Measurements from ENCODE around the gene GSK3B. TPM values are rescaled to one million over a fixed set of nuclear protein-coding genes. Genes with fewer than 3 reads are reported as not detected.

The GSK3B gene
- total and polyA plus RNA-seq, 2 experiments from 2014 or later: 29.0 to 45.3 TPM

DNA sequence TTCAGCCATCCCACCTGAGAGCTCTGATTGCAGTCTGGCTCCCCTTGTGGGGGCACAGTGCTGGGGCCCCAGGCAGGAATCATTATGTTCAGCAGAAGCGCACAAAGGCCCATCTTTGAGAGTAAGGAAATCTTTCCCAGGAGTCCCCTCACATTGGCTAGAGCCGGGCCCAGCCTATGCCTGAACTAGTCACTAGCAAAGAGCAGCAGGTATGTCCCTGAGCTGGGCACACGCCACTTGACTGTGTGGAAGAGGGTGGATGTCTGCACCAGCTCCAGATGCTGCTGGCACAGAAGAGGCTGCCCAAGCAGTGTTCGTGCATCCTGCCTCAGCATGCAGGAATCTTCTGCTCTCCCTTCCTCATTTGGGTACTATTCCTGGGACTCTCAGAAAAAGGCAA, 286.0 kb downstream of the GSK3B start:
- H3K4me1 ChIP-seq (ENCODE audit: insufficient read depth): peaks cover 7% of the 10 kb centered on the region; the same call in 1 of the 2 replicates
- peaks cover 9% of the 10 kb centered on the region; the same call in 2 of the 3 replicates for H3K4me1 Mint-ChIP-seq
- H3K36me3 Mint-ChIP-seq (ENCODE audit: low read depth): no peaks in the 10 kb centered on the region
- TF ChIP-seq, protein P1, sequence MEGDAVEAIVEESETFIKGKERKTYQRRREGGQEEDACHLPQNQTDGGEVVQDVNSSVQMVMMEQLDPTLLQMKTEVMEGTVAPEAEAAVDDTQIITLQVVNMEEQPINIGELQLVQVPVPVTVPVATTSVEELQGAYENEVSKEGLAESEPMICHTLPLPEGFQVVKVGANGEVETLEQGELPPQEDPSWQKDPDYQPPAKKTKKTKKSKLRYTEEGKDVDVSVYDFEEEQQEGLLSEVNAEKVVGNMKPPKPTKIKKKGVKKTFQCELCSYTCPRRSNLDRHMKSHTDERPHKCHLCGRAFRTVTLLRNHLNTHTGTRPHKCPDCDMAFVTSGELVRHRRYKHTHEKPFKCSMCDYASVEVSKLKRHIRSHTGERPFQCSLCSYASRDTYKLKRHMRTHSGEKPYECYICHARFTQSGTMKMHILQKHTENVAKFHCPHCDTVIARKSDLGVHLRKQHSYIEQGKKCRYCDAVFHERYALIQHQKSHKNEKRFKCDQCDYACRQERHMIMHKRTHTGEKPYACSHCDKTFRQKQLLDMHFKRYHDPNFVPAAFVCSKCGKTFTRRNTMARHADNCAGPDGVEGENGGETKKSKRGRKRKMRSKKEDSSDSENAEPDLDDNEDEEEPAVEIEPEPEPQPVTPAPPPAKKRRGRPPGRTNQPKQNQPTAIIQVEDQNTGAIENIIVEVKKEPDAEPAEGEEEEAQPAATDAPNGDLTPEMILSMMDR (conservative IDR thresholded peaks at IDR 0.05; ENCODE audit: low read depth in 2 of 2): 0 out of 4 replicates have a peak, but pooled peaks of 1 of the 2 experiments have one; percentile 9
- TF ChIP-seq POLR2AphosphoS5 (IDR thresholded peaks at IDR 0.05; ENCODE audit: low read depth): no peak
- no peaks in the 10 kb centered on the region for H3K9me3 Mint-ChIP-seq
- peaks cover 13% of the 10 kb centered on the region for H3K27me3 Mint-ChIP-seq (ENCODE audit: insufficient read depth, low read depth, poor library complexity)
- H3K27me3 ChIP-seq (ENCODE audit: insufficient read depth): no peaks in the 10 kb centered on the region
- H3K4me3 Mint-ChIP-seq: no peak overlapping the region
- no peaks in the 10 kb centered on the region for H4K20me1 ChIP-seq (replicated peaks; ENCODE audit: insufficient read depth)
- no peak overlapping the region for H2AFZ ChIP-seq
- no peaks in the 10 kb centered on the region for H3F3A ChIP-seq (replicated peaks; ENCODE audit: low read depth)
- no peak overlapping the region for H3K27ac Mint-ChIP-seq
- DNase-seq (ENCODE audit: low spot score) (no peak), ATAC-seq (no peak)
- H3K4me3 ChIP-seq: no peak overlapping the region
- no peaks in the 10 kb centered on the region for H3K79me2 ChIP-seq (replicated peaks; ENCODE audit: insufficient read depth)
- no peaks in the 10 kb centered on the region for H3K9me2 ChIP-seq (ENCODE audit: insufficient read depth)
- no peaks in the 10 kb centered on the region for H3K36me3 ChIP-seq (ENCODE audit: insufficient read depth)
- H3K4me2 ChIP-seq: no peak overlapping the region
- no peak overlapping the region for H3K27ac ChIP-seq (ENCODE audit: low read depth)

DNA sequence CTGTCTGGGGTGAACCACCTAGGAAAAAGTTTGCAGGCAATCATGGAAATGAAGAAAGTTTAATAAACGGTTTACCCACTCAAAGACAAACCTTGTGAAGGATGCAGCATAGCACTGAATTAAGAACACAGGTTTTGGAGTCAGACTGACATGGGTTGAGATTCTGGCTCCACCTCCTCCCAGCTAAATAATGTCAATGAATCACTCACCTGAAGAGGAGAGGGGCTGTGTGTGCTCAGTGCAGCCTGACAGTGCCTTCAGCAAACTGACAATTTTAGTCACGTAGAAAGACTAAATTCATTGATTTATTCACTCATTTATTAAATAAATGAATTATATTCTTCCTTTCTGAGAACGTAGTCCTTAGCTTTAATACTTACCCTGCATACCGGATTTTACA, 293.4 kb downstream of the GSK3B start:
- no peak overlapping the region for H3K27ac Mint-ChIP-seq
- no peaks in the 10 kb centered on the region for H3K79me2 ChIP-seq (replicated peaks; ENCODE audit: insufficient read depth)
- H3K4me1 ChIP-seq (ENCODE audit: insufficient read depth): no peaks in the 10 kb centered on the region
- TF ChIP-seq, protein P1 (conservative IDR thresholded peaks at IDR 0.05; ENCODE audit: low read depth in 2 of 2): no peak
- TF ChIP-seq STAT1 (IDR thresholded peaks at IDR 0.05; ENCODE audit: unreplicated experiment): no peak
- TF ChIP-seq, protein P2, sequence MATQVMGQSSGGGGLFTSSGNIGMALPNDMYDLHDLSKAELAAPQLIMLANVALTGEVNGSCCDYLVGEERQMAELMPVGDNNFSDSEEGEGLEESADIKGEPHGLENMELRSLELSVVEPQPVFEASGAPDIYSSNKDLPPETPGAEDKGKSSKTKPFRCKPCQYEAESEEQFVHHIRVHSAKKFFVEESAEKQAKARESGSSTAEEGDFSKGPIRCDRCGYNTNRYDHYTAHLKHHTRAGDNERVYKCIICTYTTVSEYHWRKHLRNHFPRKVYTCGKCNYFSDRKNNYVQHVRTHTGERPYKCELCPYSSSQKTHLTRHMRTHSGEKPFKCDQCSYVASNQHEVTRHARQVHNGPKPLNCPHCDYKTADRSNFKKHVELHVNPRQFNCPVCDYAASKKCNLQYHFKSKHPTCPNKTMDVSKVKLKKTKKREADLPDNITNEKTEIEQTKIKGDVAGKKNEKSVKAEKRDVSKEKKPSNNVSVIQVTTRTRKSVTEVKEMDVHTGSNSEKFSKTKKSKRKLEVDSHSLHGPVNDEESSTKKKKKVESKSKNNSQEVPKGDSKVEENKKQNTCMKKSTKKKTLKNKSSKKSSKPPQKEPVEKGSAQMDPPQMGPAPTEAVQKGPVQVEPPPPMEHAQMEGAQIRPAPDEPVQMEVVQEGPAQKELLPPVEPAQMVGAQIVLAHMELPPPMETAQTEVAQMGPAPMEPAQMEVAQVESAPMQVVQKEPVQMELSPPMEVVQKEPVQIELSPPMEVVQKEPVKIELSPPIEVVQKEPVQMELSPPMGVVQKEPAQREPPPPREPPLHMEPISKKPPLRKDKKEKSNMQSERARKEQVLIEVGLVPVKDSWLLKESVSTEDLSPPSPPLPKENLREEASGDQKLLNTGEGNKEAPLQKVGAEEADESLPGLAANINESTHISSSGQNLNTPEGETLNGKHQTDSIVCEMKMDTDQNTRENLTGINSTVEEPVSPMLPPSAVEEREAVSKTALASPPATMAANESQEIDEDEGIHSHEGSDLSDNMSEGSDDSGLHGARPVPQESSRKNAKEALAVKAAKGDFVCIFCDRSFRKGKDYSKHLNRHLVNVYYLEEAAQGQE (IDR thresholded peaks at IDR 0.05; ENCODE audit: unreplicated experiment): no peak
- TF ChIP-seq POLR2AphosphoS5 (IDR thresholded peaks at IDR 0.05; ENCODE audit: low read depth): no peak
- TF ChIP-seq CREB1 (CRISPR knock-in tag; IDR thresholded peaks at IDR 0.05; ENCODE audit: low read depth): no peak
- no peak for DNase-seq (ENCODE audit: low spot score)
- ATAC-seq: no peak
- no peak overlapping the region for H3K27ac ChIP-seq (ENCODE audit: low read depth)
- peaks cover 4% of the 10 kb centered on the region for H3K27me3 Mint-ChIP-seq (ENCODE audit: insufficient read depth, low read depth, poor library complexity)
- H3K27me3 ChIP-seq (ENCODE audit: insufficient read depth): no peaks in the 10 kb centered on the region
- H3K4me2 ChIP-seq: no peak overlapping the region
- no peaks in the 10 kb centered on the region for H3K36me3 ChIP-seq (ENCODE audit: insufficient read depth)
- H3K9me3 Mint-ChIP-seq: no peaks in the 10 kb centered on the region
- H3K9me2 ChIP-seq (ENCODE audit: insufficient read depth): no peaks in the 10 kb centered on the region; the same call in 1 of the 2 replicates
- H3K36me3 Mint-ChIP-seq (ENCODE audit: low read depth): no peaks in the 10 kb centered on the region
- H3K4me1 Mint-ChIP-seq: peaks cover 2% of the 10 kb centered on the region
- no peaks in the 10 kb centered on the region for H4K20me1 ChIP-seq (replicated peaks; ENCODE audit: insufficient read depth)
- H2AFZ ChIP-seq: no peak overlapping the region
- no peaks in the 10 kb centered on the region for H3F3A ChIP-seq (replicated peaks; ENCODE audit: low read depth)
- H3K4me3 Mint-ChIP-seq: no peak overlapping the region
- no peak overlapping the region for H3K4me3 ChIP-seq

Data from GM23338 (cell line).